T1000 (cell line): ENCODE measurements around the gene SLC27A6.
"Not testable (repeated sequence)": the region's sequence is repeated elsewhere in the genome, so short reads cannot be mapped to it uniquely, and the experiment has no call there.

Source experiments
- DNase-seq: peaks from one replicate; lab custom pipeline; 2025; ENCODE audit warnings: mixed read lengths; lab: John Stamatoyannopoulos, UW

The SLC27A6 gene

DNA sequence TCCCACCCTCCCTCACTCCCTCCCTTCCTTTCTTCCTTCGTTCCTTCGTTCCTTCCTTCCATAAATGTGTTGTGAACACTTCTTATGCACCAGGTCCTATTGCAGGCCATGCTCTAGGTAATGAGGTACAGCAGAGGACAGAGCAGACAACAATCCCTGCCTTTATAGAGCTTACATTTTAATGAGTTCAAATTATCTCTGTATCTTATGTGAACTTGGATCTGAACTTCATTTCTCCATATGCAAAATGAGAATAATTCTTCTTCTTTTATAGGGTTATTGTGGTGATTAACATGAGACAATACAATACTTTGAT lies 37.2 kb downstream of the SLC27A6 start:
- DNase-seq: no peak

GRCh38 chr5:129003232-129003631 lies 37.9 kb downstream of the SLC27A6 start:
- no peak for DNase-seq

- no peak for DNase-seq
These were observed 48.9 kb downstream of the SLC27A6 start for GRCh38 chr5:129014185-129014584.

- no peak for DNase-seq
These were observed 53.5 kb downstream of the SLC27A6 start for GRCh38 chr5:129018837-129019236.

DNA sequence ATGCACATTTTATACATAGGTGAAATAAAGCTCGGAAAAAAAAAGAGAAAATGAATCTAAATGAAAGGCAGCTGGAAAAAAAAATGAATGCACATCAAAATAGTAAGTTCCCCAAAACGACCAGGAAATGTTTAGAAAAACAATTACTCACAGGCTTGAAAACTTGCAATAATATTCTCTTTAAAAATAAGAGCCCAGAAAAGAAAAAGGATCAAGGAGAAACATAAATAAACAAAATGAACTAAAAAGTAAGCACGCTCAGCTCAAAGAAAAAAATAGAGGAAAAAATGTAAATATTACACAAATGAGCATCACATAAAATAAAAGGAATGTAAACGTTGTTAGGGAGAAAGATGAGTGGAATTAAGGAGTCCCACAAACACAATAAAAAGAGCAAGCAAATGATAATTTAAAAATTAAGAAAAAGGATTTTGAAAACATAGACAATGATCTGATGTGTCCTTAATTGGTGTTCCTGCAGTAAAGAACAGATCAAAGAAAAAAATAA lies 54.2 kb downstream of the SLC27A6 start:
- no peak for DNase-seq

DNA sequence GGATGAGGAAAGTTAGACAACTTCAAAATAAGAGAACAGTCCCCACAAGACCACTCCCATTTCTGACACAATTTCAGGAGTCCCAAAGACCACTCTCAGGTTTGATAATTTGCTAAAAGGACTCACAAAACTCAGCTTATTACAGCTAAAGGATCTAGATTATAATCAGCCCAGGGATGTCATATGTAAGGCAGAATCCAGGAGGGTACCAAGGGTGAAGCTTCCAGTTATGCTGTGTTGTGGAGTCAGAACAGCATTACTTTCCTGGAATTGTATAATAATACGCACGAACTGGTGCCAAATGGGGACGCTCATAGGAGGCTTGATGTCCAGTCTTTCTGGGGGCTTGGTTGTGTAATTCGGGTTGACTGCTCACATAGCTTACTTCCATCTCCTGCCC lies 55.4 kb downstream of the SLC27A6 start:
- no peak for DNase-seq

DNA sequence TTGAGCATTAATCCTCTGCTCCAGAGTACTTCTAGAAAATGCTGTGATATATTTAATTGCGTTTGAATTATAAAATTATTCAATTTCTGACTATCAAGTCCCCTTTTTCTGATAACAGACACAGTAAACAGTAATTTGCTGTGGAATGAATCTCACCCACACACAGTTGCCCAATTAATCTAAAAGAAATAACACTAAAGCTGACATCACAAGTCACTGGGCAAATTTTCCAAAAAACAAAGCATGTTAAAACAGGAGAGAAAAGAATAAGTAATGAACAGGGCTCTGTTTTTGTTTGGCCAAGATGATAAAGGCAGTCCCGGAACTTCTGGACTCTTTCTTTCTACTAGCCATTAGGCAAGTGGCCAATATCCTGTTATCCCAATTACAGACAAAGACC lies 56.5 kb downstream of the SLC27A6 start:
- DNase-seq: no peak

GRCh38 chr5:129022599-129022998 lies 57.3 kb downstream of the SLC27A6 start:
- DNase-seq: no peak

- DNase-seq: no peak
These were observed 62.0 kb downstream of the SLC27A6 start for GRCh38 chr5:129027260-129027659.

DNA sequence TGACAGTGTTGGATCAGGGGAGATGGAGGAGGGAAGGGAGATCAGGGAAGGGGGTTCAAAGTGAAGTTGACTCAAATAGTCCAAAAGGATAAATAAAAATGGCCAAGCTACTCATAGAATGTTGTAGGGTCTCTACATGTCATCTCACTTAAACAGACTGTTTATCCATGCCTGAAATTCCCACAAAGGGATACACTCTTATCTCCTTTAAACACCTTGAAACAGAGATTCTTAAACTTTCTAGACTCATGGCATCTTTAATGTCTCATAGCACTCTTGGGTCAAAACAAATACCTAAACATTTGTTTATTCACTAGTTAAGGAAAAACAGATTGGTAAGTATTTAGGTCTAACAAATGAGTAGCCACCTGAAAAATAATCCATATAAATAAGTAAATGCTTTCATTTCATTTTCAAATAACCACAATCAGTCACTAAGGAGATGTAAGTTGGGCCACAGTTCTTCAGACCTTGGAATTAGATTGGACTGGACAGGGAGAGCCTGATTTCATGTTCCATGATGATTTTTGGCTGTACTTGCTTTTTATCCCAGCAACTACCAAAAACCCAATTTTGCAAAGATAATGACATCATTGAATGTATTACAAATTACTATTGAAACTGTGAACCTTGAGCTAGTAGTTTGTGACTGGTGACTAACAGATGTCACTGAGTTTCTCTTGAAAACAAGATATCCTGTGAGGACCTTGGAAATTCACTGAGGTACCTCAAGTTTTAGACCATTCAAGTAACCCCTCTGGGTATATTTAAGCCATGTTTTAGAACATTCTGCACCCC lies 66.8 kb downstream of the SLC27A6 start:
- DNase-seq: no peak

DNA sequence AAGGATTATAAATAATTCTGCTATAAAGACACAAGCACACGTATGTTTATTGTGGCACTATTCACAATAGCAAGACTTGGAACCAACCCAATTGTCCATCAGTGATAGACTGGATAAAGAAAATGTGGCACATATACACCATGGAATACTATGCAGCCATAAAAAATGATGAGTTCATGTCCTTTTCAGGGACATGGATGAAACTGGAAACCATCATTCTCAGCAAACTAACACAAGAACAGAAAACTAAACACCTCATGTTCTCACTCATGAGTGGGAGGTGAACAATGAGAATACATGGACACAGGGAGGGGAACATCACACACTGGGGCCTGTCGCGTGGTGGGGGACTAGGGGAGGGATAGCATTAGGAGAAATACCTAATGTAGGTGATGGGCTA lies 71.0 kb downstream of the SLC27A6 start:
- DNase-seq: not testable (repeated sequence)

DNA sequence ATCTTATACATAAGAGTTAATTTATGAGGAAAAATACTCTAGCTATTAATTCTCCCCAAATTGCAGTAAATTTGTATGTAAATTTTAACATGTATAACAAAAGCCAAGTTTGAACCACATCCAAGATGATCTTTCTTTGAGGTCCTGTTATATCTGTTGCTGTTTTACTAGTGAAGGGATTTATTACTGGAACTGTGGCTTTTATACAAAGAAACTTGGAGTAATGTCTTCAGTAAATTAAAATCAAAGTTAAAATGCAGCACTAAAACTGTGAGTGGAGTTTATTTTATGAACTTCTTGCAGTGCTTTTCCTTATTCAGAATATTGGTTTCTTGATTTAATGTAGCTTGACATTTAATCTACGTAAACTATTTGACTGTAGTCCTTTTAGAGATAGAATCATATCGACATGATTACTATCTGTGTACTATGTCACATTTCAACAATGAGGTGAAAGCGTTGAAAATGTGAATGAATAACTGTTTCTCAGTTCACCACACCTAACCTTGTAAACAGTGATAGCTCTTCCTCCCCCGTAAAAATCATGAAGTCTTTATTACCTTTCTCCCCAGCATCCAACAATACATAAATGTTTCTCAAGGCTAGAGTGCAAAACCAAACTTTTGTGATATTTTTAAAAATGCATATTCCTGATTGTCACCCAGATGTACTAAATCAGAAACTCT lies 76.1 kb downstream of the SLC27A6 start:
- no peak for DNase-seq

DNA sequence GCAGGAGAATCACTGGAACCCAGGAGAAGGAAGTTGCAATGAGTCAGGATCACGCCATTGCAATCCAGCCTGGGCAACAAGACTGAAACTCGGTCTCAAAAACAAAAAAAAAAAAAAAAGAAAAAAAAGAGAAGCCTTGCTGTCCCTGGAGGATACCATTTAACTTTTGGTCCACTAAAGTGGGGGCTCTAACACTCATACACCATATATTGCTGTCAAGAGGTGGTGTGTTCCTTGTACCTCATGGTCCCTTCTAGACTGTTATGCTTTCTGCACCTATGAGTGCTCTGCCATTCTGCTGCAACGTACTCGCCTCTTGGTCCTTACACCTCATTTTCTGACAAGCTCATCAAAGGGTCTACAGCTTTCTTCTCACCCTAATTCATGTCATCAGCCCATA lies 77.0 kb downstream of the SLC27A6 start:
- no peak for DNase-seq

DNA sequence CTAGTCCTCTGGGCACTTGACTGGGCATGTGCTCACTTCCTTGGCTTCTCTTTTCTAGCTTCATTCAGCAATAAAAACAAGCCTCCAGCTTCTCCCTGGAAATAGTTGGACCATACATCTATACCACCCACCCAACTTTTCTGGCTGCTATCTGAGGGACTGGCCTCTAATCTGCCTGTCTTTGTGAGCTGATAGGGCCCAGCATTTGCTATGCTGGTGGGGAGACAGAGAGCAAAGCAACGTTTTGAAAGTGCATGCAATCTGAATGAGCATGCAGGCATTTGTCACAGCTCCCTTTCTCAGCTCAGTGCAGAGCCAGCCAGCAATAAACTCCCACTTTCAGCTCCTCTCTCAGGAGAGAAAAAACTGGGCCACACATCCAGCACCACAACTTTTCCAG lies 78.6 kb downstream of the SLC27A6 start:
- DNase-seq: no peak

DNA sequence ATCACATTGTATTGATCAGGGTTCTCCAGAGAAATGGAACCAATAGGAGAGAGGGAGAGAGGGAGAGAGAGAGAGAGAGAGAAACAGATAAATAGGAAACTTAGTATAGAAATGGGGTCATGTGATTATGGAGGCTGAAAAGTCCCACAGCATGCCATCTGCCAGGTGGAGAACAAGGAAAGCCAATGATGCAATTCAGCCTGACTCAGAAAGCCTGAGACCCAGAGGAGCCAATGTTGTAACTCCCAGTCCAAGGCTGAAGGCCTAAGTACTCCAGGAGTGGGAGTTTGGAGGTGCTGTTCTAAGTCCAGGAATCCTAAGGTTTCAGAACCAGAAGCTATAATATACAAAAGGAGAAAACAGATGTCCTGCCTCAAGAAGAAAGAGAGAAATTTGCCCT lies 80.9 kb downstream of the SLC27A6 start:
- no peak for DNase-seq

DNA sequence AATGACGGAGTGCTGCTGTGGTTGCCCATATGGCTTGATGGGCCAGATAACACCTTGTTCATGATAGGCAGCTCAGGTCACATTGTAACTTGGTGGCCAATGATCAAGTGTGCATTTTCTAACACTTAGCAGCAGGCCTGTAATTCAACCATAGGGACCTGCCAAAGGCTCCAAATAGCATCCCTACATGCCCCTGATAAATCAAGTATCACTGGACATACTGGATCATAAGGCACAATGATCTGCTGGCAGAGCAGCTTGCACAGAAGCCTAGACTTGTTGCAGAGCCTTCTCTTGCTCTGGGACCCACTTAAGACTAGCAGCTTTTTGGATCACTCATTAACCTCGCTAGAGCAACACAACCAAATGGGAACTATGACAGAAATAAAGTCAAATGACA lies 83.2 kb downstream of the SLC27A6 start:
- no peak for DNase-seq

GRCh38 chr5:129049126-129049799 lies 84.0 kb downstream of the SLC27A6 start:
- no peak for DNase-seq

DNA sequence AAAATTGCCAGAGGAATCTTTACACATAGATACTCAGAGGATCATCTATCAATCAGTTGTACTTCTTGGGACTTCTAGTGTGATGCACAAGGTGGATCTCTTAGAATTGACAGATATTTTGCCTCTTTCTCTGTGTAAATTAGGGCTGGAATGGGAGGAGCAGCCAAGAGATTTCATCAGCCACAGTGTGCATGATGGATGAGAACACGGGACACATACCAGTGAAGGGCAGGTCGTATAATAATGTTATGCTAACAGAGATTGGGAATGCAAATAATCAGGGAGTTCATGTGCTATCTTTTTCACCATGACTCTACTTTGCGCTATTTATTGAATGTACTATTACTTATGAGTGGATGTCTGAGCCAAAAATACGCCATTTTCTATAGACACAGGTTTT lies 86.0 kb downstream of the SLC27A6 start:
- DNase-seq: no peak

- DNase-seq: no peak
These were observed 88.2 kb downstream of the SLC27A6 start for GRCh38 chr5:129053438-129053837.

DNA sequence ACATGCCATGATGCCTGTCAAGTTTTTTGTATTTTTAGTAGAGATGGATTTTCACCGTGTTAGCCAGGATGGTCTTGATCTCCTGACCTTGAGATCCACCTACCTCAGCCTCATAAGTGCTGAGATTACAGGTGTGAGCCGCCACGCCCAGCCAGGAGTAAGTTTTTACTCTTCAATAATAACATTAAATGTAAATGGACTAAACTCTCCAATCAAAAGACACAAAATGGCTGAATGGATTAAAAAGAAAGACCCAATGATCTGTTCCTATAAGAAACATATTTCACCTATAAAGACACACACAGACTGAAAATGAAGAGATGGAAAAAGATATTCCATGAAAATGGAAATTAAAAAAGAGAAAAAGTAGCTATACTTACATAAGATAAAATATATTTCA lies 92.0 kb downstream of the SLC27A6 start:
- DNase-seq: no peak

DNA sequence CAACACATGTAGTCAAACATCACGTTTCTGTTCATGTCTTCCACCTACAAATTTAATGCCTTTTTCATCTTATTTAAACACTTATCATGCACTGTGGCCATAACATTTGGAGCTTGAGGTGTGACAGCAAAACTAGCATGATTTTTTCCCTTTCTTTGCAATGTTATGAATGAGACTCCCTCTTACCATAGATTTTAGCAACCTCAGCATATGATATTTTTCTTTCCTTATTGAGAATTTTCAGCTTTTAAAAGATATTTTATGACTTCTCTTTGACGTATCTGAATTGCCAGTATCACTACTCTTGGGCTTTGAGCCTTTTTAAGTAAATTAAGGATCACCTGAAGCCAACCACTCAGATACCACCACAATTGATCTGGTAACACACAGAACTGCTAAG lies 96.6 kb downstream of the SLC27A6 start:
- no peak for DNase-seq

- no peak for DNase-seq
These were observed 98.3 kb downstream of the SLC27A6 start for GRCh38 chr5:129063483-129064113.

- DNase-seq: no peak
These were observed 100.4 kb downstream of the SLC27A6 start for GRCh38 chr5:129065721-129066120.
